Uterus (tissue), 2 donors: ENCODE measurements around the gene PRPS1.

ENCODE experiments used
- POLR2A ChIP-seq, 2 donors: fragments of 450-650 bp; IDR thresholded peaks; one replicate each; pipeline ENCODE4 v1.6.1; 2016; ENCODE audit warnings: antibody characterized with exemption in 2 of 2, mild to moderate bottlenecking in 1 of 2, moderate library complexity in 1 of 2
- TF ChIP-seq, protein P1 (sequence below), 4 experiments: fragments of 200-600 bp in 2 of 4; fragments of 450-650 bp in 2 of 4; sonication (generic) in 2 of 4; IDR thresholded peaks; one replicate each; pipeline ENCODE4 v1.5.1; 2016 to 2019; ENCODE audit warnings: antibody characterized with exemption in 4 of 4, mild to moderate bottlenecking in 2 of 4, moderate library complexity in 1 of 4

- TF ChIP-seq POLR2A (IDR thresholded peaks at IDR 0.05) = no peak
- TF ChIP-seq, protein P1, sequence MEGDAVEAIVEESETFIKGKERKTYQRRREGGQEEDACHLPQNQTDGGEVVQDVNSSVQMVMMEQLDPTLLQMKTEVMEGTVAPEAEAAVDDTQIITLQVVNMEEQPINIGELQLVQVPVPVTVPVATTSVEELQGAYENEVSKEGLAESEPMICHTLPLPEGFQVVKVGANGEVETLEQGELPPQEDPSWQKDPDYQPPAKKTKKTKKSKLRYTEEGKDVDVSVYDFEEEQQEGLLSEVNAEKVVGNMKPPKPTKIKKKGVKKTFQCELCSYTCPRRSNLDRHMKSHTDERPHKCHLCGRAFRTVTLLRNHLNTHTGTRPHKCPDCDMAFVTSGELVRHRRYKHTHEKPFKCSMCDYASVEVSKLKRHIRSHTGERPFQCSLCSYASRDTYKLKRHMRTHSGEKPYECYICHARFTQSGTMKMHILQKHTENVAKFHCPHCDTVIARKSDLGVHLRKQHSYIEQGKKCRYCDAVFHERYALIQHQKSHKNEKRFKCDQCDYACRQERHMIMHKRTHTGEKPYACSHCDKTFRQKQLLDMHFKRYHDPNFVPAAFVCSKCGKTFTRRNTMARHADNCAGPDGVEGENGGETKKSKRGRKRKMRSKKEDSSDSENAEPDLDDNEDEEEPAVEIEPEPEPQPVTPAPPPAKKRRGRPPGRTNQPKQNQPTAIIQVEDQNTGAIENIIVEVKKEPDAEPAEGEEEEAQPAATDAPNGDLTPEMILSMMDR (IDR thresholded peaks at IDR 0.05) = no peak
Measured at GRCh38 chrX:107632346-107632745, 4.0 kb downstream of the PRPS1 start.
